SU-DHL-6 (cell line): ENCODE data around the gene EXD3.

Experiments used
- H2AFZ ChIP-seq: fragments of 200-600 bp; sonication (generic); 2 replicates; pipeline ENCODE4 v1.6.1; 2014; ENCODE audit warnings: low read depth, mild to moderate bottlenecking, moderate library complexity, mixed read lengths, antibody characterized with exemption, low read length; ENCODE audit not compliant: severe bottlenecking
- H3F3A ChIP-seq: fragments of 200-600 bp; shearing (Covaris generic); 2 replicates; pipeline ENCODE4 v1.6.0; 2016; ENCODE audit warnings: antibody characterized with exemption, mild to moderate bottlenecking; ENCODE audit not compliant: insufficient read depth
- H3K27ac ChIP-seq: fragments of 200-600 bp; sonication (generic); 2 replicates; pipeline ENCODE4 v1.5.1; 2016; ENCODE audit warnings: low read depth, mild to moderate bottlenecking, low read length, moderate library complexity, mixed read lengths
- H3K27me3 ChIP-seq: fragments of 200-600 bp; sonication (generic), shearing (Covaris generic); 2 replicates; pipeline ENCODE4 v1.6.0; 2014; ENCODE audit warnings: mild to moderate bottlenecking, low read length
- H3K36me3 ChIP-seq: fragments of 200-600 bp; sonication (generic); 2 replicates; pipeline ENCODE4 v1.6.1; 2014; ENCODE audit warnings: mild to moderate bottlenecking, low read length, mixed read lengths
- H3K4me2 ChIP-seq: fragments of 300-600, 200-600 bp; shearing (Covaris generic), sonication (generic); 2 replicates; pipeline ENCODE4 v1.6.0; 2014; ENCODE audit warnings: low read length, low read depth, mild to moderate bottlenecking; ENCODE audit not compliant: poor library complexity, severe bottlenecking
- H3K4me3 ChIP-seq: fragments of 200-600 bp; sonication (generic); 2 replicates; pipeline ENCODE4 v1.5.1; 2014; ENCODE audit warnings: antibody characterized with exemption, low read length, mild to moderate bottlenecking, mixed read lengths; ENCODE audit not compliant: insufficient read depth, poor library complexity, severe bottlenecking
- H3K79me2 ChIP-seq: fragments of 200-600 bp; sonication (generic); 2 replicates; pipeline ENCODE4 v1.6.1; 2014; ENCODE audit warnings: mild to moderate bottlenecking, low read length, moderate library complexity; ENCODE audit not compliant: insufficient read depth
- H3K9ac ChIP-seq: fragments of 200-600 bp; sonication (generic); 2 replicates; pipeline ENCODE4 v1.7.0; 2014; ENCODE audit warnings: mild to moderate bottlenecking, low read length
- H3K9me2 ChIP-seq: fragments of 200-600 bp; sonication (generic); replicated peaks from 2 replicates; pipeline ENCODE4 v1.6.1; 2014; ENCODE audit warnings: low read length; ENCODE audit not compliant: insufficient read depth
- H3K9me3 ChIP-seq: fragments of 200-600 bp; sonication (generic); 2 replicates; pipeline ENCODE4 v1.6.1; 2014; ENCODE audit warnings: low read length, mixed read lengths; ENCODE audit not compliant: insufficient read depth
- H4K20me1 ChIP-seq: fragments of 200-600 bp; sonication (generic); 2 replicates; pipeline ENCODE4 v1.6.1; 2014; ENCODE audit warnings: low read depth, mild to moderate bottlenecking, antibody characterized with exemption, low read length, moderate library complexity, mixed read lengths
- CTCF ChIP-seq: fragments of 200-600 bp; sonication (generic); IDR thresholded peaks from one replicate; pipeline ENCODE4 v1.5.1; 2017; ENCODE audit warnings: antibody characterized with exemption, mild to moderate bottlenecking, low read length, moderate library complexity; ENCODE audit not compliant: insufficient read depth, poor library complexity, severe bottlenecking
- EZH2phosphoT487 ChIP-seq: fragments of 200-600 bp; sonication (generic), shearing (Covaris generic); conservative IDR thresholded peaks from 2 replicates; pipeline ENCODE4 v1.6.1; 2018; ENCODE audit warnings: mild to moderate bottlenecking, antibody characterized with exemption, low read length, moderate library complexity, mixed read lengths

EXD3 gene

GRCh38 chr9:137367506-137368430 is 55.2 kb downstream of the EXD3 start:
- Histone ChIP-seq H2AFZ (no peak overlapping the region), H3K9me2 (no peaks in the 10 kb centered on the region), H3K79me2 (no peaks in the 10 kb centered on the region), H3F3A (no peaks in the 10 kb centered on the region), H3K27me3 (no peaks in the 10 kb centered on the region), H3K9me3 (no peaks in the 10 kb centered on the region), H3K4me2 (no peak overlapping the region), H4K20me1 (no peaks in the 10 kb centered on the region), H3K27ac (no peak overlapping the region), H3K36me3 (no peaks in the 10 kb centered on the region), H3K9ac (no peak overlapping the region), H3K4me3 (no peak overlapping the region)
- TF ChIP-seq EZH2phosphoT487: no peak
- no peak for TF ChIP-seq CTCF

GRCh38 chr9:137366891-137367381 is 56.0 kb downstream of the EXD3 start:
- H3K9me2 ChIP-seq: no peaks in the 10 kb centered on the region
- H3K9me3 ChIP-seq: no peaks in the 10 kb centered on the region
- no peak overlapping the region for H2AFZ ChIP-seq
- H3K36me3 ChIP-seq: no peaks in the 10 kb centered on the region
- H3K9ac ChIP-seq: no peak overlapping the region
- H3K79me2 ChIP-seq: no peaks in the 10 kb centered on the region
- no peaks in the 10 kb centered on the region for H3F3A ChIP-seq
- TF ChIP-seq EZH2phosphoT487 (no peak), CTCF (no peak)
- H3K27ac ChIP-seq: no peak overlapping the region
- H3K4me3 ChIP-seq: no peak overlapping the region
- no peaks in the 10 kb centered on the region for H4K20me1 ChIP-seq
- no peaks in the 10 kb centered on the region for H3K27me3 ChIP-seq
- no peak overlapping the region for H3K4me2 ChIP-seq

- Histone ChIP-seq H3K4me3 (no peak overlapping the region), H3K27ac (no peak overlapping the region), H3K4me2 (no peak overlapping the region), H3K79me2 (no peaks in the 10 kb centered on the region), H3K9me3 (no peaks in the 10 kb centered on the region), H4K20me1 (no peaks in the 10 kb centered on the region), H3K27me3 (no peaks in the 10 kb centered on the region), H3K9ac (no peak overlapping the region), H2AFZ (no peak overlapping the region), H3K36me3 (no peaks in the 10 kb centered on the region), H3K9me2 (no peaks in the 10 kb centered on the region), H3F3A (no peaks in the 10 kb centered on the region)
- no peak for TF ChIP-seq EZH2phosphoT487
- TF ChIP-seq CTCF: no peak
Measured at GRCh38 chr9:137366445-137366810, 56.5 kb downstream of the EXD3 start.
